Kidney tubule cell (primary cell): ENCODE results near the gene ANKRA2.
"Not testable (repeated sequence)": the region's sequence is repeated elsewhere in the genome, so short reads cannot be mapped to it uniquely, and the experiment has no call there.

ENCODE experiments used
- DNase-seq: peaks from one replicate; pipeline ENCODE4 v3.0.0-alpha.2; 2018; ENCODE audit warnings: low spot score

Gene ANKRA2

DNA sequence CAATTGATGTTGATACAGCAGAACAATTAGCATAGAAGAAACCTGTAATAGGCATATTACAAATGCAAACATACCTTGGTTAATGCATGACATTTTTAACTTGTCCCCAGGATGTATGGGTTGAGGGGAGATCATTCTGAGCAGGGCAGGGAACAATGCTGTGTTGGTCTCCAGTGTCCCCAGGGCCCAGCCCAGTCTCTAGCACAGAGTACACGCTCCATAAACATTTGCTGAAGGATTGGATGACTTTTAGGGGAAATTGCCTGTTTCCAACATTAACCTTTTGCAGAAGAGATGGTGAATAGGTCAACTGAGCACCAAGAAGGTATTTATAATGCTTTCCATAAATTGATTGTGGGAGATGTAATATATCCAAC lies 20.0 kb downstream of the ANKRA2 start:
- DNase-seq = no peak

DNA sequence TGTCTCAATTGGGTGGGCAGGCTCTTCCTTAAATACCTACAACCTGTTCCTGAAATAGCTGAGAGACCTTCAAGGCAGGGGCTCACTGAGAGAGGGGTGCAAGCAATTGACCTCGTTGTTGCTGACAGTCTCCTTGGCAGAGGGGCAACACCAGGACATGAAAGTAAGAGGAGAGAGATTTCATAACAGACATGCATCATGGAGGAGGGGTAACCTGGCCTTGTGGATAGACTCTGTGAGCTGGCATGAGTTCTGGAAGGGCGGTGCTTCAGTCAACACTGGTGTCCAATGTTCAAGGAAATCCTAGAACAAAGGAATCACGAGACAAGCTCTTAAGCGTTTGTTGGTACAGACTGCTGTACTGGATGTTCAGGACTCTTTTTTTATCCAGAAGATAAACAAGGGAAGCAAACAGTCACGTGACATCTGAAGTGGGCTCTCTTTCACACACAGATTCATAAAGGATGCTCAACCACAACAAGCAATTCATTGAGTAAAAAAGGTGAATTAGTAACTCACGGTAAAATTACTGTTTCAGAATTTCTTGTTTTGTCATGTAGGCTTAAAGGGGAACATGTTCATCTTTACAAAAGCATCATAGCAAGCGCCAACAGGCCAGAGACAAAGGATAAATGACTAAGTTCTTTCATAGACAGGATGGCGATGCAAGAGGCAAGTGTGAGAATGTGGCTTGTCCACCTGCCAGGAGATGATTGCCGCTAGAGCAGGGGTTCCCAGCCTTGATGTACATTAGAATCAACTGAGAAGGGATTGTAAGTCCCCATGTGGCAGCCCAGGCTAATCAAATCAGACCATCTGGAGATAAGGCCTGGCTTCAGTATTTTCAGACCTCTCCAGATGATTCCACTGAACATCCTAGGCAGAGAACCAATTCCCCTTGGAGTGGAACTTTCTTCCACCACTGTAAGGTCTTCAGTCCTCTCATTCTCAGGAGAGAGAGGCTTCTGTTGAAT lies 20.7 kb downstream of the ANKRA2 start:
- no peak for DNase-seq

DNA sequence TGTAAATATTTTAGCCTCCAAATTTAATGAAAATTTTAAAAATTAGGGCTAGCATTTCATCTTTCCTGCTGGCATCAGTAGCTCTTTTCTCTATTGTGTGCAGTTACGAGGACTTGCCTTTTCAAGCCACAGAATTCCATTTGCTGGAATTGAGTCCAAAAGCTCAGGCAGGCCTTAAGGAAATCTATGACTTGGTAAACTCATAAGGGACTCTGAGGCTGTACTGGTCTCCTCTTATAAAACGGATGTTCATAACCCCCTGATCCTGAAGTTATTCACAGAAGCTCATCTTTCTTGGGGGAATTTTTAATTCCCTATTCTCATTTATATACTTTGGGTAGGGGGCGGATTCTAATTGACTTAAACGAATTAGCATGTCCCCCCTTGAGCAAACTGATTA lies 23.4 kb downstream of the ANKRA2 start:
- no peak for DNase-seq

DNA sequence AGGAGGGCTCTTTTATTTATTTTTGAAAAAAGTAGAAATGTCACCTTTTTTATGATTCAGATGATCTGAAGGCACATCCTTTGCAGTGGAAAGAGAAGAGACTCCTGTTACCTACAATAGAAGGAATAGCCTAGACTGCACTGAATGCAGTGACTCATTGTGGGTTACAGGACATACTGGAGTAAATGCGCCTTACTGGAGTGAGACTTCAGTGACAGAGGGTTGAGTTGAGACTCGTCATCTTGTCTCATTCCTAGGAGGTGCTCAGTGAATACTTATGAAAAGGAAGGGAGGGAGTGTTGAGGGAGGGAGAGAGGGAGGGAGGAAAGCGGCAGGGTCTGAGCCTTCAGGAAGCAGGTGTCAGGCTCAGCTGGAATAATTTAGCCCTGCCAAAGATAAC lies 25.2 kb downstream of the ANKRA2 start:
- peak; percentile 95 for DNase-seq

DNA sequence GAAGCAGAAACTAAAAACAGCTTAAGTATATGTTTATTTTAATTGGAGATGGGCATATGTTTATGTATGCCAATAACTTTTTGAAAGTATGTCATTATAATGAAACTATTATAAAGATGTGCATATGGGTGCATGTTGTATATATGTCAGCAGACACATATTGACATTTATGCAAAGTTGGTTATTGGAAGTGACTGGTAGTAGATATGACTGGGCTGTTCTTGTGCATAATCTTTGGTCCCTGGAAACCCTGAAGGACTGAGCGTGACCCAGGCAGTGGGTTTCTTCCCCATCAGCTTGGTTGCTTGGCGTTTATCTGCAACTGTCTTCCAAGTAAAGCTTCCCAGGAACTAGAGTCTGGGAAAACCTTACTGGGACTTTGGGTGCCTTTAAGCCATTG lies 25.7 kb downstream of the ANKRA2 start:
- DNase-seq = no peak

DNA sequence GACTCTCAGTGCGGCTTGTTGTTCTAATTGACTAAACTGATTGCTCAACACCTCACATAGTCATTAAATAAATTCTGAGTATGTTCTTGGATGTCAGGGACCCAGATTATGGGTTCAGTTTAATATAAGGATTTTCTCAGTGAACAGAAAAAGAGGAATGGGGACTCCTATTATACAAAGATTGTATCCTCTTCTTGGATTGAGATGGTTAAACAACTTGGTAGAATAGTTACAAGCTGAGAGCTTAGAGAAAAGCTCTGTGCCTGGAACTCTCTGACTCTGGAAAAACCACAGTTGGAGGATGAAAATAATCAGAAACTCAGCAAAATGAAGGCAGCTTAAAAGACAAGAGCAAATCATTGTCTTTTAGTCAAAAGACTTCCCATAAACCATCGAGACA lies 30.5 kb downstream of the ANKRA2 start:
- no peak for DNase-seq

DNA sequence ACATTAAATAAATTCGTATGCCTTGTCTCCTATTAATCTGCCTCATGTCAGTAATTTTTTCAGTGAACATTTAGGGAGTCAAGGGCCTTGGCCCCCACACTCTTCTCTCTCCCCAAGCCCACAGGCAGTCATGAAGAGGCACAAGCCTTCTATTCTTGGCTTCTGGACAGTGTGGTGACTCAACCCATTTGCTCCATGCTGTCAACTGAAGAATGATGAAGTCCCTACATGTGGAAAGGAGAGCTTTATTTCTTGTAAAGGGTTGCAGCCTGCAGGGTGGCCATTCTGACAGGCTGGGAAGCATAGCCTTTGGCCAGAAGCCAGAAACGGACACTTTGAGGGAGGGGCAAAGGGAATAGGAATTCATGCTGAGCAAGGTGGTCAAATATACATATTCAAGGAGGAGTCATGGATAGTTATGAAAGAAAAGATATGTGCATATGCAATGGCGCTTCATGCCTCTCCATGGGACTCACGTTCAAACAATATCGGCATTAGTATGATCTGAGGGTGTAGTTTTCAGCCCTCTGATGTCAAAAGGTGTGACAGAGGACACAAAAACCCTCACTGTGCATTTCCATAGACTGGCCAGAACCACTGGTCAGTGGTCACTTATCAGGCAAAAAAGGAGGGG lies 31.3 kb downstream of the ANKRA2 start:
- DNase-seq = no peak

DNA sequence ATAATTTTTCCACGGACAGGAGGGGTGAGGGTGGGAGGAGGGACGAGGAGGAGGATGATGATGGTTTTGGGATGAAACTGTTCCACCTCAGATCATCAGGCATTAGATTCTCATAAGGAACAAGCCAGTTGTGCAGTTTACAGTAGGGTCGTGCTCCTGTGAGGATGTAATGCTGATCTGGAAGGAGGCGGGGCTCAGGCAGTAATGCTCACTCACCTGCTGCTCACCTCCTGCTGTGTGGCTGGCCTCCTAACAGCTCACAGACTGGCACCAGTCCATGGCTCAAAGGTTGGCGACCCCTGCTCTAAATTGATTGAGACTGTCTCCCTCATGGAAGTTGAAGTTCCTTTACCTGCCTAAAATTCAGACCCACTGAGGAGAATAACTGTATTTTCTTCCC lies 33.2 kb downstream of the ANKRA2 start:
- no peak for DNase-seq

DNA sequence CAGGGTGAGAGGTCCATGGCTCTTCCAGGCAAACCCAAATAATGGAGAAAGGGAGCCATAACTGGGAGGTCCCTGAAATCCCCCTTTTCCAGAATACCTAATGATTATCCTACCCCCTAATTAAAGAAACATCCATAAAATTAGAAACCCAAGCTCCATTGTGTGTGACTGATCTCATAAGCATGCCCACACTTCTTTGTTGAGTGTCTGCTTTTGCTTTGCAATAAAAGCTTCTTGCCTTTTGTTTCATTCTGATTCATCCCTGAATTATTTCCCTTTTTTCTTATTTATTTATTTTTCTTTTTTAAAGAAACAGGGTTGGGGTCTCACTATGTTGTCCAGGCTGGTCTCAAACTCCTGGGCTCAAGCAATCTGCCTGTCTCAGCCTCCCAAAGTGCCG lies 34.1 kb downstream of the ANKRA2 start:
- DNase-seq = no peak

DNA sequence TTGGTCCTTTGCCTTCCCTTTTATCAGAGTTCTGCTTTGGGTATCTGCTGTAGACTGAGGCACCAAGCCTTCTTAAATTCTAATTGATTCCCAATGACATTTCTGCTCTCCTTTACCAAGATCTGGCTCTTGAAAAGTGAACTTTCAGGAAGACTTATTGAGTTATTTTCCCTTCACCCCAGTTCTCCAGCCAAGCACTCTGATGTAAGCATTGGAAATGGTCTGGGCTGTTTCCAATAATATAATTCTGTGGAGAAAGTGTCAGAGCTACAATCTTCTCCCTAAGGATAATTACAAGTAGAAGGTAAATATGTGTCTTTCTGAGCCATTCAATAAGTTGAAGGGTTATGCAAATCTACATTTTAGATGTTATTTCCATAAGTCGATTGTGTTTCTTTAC lies 36.4 kb downstream of the ANKRA2 start:
- DNase-seq = no peak

DNA sequence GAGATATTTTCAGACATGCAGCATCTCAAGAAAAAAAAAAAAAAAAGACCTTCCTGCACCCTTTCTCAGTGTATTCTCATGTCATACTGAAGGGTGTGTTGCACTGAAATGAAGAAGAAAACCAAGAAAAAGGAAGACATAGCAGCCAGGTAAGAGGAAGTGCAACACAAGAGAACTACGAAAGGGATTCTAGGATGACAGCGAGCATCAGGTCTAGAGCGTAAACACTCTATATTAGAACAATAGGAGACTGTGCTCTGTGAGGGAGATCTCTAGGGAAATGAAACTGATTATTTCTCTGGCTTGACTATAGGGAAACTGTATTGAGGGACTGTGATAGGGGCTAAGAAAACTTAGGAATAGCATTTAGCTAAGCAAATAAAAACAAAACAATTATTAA lies 37.2 kb downstream of the ANKRA2 start:
- no peak for DNase-seq

DNA sequence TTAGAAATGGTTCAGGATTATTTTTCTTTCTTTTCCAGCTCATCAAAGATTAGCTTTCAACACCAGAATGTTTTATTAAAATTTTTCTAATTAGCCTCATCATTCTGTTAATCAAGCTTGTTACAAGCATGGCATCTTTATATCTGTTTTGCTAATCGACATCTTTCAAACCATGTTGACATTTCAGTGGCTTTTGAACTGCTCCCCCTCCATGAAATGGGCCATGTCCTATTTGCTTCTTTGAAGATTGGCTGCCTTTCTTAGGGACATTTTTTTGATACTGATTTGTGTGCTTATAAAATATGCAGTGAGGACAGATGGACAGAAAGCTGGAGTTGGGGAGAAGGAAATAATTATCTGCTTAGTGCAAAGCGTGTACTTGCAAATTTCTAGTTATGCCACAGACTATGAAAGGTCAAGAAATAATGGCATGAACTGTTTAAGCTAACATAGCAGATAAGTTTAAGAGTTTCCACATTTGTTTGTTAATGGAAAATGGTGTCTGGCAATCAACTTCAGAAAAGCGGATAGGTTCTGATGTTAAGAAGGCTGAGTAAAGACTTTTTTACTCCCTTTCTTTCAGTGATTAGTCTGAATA lies 39.7 kb downstream of the ANKRA2 start:
- no peak for DNase-seq

DNA sequence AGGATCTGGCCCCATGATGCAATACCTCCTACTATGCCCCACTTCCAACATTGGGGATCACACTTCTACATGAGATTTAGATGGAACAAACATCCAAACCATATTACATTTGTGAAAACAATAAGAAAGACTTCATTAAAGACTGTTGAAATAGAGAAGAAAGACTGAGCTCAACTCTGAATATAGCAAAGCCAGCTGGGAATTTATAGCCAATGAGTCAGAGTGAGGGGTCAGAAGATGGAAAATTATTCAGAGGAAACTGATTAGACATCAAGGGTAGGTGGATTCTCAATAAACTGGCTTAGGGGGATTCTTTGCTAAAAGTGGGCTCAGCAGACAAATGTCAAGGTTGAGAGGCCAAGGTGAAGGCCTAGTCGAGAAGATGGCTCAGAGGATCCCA lies 41.6 kb downstream of the ANKRA2 start:
- no peak for DNase-seq

DNA sequence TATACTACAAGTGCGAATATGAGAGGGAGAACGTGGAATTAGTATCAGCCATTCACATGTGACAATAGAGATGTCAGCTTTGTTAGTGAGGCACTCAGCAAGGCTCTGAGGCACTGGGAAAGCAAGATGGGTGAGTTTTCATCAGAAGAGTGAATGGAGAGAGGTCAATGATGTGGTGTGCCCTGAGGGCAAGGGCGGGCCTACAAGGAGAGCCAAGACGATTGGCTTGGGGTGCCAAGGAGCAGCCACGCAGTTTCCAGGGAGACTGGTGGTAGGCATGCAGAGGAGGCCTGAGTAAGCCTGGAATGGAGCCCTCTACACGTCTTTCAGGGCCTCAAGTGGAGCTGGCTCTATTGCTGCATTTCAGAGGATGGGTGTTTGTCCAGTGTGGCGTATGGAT lies 42.5 kb downstream of the ANKRA2 start:
- no peak for DNase-seq

DNA sequence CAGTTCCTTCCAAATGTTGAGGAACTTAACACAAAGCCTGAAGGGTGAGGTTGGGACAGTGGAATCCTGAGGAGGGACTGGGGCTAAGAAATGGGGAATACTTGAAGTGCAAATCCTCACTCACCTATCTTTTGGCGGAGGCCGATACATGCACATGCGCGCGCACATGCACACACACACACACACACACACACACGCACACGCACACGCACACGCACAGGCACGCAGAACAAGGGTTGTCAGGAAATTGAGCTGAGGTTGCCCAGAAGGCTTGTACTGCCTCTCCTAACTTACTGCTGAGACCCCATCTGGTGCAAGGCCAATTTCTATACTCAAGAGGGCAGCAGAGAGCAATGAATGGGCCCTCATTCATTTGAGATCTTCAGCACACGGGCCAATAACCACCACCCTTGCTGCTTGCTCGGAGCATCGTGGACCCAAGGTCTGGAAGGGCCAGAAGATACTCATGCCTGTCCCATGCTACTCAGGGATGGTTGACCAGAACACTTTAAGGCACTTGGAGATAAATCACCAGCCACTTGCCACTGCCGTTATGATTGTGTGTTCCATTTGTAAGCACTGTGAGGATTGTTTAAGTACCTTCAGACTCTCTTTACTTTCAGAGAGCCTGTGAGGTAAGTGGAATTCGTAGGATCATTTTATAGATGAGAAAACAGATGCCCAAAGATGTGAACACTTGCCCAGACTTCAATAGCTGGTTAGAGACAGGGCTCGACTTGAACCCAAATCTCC lies 45.7 kb downstream of the ANKRA2 start:
- DNase-seq = peak; percentile 82

DNA sequence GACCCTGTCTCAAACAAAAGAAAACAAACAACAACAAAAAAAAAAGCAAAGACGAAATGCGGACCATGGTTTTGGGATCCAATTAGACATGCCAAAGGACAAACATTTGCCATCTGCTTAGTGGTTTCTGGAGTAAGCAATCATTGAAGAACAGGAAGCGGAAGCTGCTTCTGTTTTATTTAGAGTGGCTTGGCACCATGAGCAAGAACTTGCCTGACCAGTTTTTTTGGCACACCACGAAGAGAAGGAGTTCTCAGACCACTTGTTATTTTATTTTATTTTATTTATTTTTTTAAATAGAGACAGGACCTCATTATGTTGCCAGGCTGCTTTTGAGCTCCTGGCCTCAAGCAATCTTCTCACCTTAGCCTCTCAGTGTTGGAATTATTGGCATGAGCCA lies 50.2 kb downstream of the ANKRA2 start:
- peak; percentile 39 for DNase-seq

DNA sequence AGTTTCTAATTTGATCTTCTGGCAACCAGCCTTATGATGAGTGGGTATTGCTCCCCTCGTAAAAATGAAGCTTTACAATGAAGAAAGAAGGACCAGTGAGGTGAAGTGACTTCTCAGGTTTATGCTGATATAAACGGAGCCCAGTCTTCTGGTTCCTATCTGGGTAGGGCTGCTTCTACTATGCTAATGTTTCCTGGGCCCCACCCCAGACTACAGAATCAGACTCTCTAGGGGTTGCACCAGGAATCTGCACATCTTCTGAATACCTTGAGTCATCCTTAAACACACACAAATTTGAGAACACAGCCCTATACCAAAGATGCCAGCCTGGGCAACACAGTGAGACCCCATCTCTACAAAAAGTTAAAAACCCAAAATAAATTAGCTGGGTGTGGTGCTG lies 51.0 kb downstream of the ANKRA2 start:
- DNase-seq = no peak

DNA sequence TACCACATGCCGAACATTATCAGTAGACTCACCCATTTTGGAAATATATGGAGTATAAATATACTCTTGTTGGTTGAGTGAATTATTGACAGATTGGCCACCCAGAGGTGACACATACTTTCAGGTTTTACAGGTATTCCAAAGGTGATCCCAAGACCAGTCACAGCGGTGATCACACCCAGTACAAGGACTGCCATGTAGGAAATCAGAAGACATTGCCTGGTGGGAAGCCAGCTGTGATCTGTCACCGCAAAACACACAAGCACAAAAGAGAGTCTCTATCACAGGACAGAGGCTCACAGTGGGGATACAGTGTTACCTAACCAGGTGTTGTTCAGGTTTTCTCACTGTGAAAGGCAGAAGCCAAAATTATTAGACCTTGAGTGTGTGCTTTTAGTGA lies 51.4 kb downstream of the ANKRA2 start:
- peak; percentile 72 for DNase-seq

DNA sequence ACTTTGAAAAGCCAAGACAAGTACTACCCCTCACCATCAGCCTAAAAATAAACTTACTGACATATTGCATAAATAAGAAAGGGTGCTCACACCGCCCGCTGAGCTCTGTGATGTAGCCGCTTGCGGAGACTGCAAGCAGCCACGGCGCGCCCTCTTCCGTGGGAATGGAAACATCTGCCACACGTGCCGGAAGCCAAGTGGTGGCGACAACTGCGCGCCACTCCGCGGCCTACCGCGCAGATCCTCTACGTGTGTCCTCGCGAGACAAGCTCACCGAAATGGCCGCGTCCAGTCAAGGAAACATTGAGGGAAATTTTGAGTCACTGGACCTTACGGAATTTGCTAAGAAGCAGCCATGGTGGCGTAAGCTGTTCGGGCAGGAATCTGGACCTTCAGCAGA lies 56.9 kb downstream of the ANKRA2 start:
- not testable (repeated sequence) for DNase-seq

DNA sequence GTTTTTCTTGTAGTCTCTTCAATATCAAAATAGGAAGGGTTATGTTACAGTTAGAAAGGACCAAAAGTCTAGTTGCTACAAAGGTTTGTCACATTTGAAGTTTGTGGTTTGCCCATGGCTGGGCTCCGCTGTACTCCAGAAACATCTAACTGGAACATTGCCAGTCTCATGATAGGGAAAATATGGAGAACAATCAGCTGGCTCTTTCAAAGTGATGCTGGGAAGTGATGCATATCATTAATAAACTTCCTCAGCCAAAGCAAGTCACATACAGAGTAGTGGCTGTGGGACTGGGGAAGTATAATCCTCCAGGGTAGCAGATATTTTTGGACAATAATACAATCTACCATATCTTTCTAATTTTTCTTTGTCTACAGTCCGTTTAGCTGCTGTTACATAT lies 58.4 kb downstream of the ANKRA2 start:
- DNase-seq = no peak

DNA sequence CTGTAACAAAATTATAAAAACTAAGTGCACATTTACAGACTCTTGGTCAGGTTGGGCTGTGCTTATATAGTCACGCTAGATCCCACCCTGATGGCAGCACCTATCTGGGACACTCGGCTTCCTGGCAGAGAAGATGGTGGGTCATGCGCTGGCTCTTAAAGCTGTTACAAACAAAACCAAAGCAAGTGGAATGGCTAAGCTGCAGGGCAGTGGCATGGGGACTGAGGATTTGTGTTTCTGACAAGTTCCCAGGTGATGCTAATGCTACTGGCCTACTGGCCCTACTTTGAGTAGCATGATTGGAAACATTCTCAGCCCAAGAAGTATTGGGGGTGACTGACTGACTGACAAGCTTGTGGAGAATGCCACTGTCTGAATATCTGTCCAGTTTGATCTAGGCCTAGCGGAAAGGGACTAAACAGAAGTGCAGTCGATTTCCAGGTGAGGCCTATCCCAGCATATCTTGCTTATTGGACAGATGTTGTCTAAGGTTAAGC lies 58.9 kb downstream of the ANKRA2 start:
- no peak for DNase-seq
